Cardiac septum (tissue), 1 donor: ENCODE results near the gene GTF2H3. TPM values are rescaled to one million over a fixed set of nuclear protein-coding genes. Genes with fewer than 3 reads are reported as not detected.
A peak's percentile ranks its signal among the peaks of the same experiment; 100 is the strongest.

ENCODE experiments used
- DNase-seq: peaks from one replicate; pipeline ENCODE4 v3.0.0-alpha.2; 2020; ENCODE audit warnings: low spot score
- intact Hi-C: fragments of 100-400 bp; cut with DNase I; formaldehyde crosslinking; loops from one replicate; pipeline ENCODE4 v1.14.0; 2022
- total RNA-seq: library from RNA; stranded (reverse); fragmentation: NEBNext Ultra II Directional; extraction: Animal tissue kit (Norgen Biotek cat#: 25700); gene quantifications from one replicate; pipeline ENCODE4 v1.2.1, GENCODE V29; 2021
- donor health status: DM: no; HTN: no; CAD: no.

The GTF2H3 gene
- total RNA-seq, 1 donor from 2014 or later = 12.9 TPM

GRCh38 chr12:123634142-123634561 lies 523 bp downstream of the GTF2H3 start:
- intact Hi-C loops = loop anchor here (10.0 kb wide), 1 partner anchor 81 kb away; the partner anchor contains the start of gene ATP6V0A2
- no peak for DNase-seq

DNA sequence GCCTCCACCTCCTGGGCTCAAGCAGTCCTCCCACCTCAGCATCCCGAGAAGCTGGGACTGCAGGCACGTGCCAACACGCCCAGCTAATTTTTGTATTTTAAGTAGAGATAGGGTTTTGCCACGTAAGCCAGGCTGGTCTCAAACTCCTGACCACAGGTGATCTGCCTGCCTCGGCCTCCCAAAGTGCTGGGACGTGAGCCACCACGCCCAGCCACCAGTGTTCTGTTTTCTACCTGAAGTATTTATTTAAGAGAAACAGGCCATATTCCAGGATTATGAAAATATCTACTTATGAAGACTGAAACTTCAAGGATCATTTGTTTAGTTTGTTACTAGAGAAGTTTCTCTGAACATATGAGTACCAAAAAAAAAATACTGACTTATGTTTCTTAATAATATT lies 10.3 kb downstream of the GTF2H3 start:
- DNase-seq = no peak
- intact Hi-C loops = no loop called here

- no peak for DNase-seq
- intact Hi-C loops = no loop called here
Measured at GRCh38 chr12:123645380-123645779, 11.8 kb downstream of the GTF2H3 start.

DNA sequence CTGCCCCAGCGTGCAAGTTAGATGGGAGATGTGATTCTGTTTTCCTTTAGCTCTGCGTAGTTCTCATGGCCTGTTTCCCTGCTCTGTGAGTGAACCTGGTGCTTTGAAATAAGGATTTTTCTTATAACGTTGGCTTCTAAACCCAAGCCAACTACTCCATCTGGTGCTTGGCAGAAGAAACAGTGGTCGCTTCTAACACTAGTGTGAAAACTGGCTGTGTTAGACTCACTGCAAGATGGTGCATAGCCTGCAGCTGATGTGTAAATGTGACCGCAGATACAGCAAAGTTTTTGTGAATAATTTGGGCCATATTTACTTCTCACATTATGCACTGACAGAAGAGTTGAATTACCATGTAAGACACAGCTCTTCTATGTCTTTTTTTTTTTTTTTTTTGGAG lies 12.2 kb downstream of the GTF2H3 start:
- intact Hi-C loops = no loop called here
- DNase-seq = no peak

DNA sequence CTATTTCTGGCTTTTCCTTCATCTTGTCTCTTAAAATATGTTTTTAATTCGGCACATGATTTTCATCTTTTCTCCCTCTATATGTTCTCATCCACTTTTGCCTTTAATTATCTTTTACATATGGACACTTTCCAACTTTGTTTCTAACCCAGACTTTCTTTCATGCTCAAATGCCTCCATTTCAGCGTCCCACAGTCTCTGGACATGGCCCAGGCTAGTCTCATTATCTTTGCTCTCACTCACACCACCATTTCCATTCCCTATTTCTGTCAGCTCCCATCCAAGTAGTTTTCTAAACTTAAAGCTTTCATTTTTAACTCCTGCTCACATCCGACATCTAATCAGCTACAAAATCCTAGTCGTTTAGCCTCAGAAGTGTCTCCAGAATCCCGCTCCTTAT lies 14.8 kb downstream of the GTF2H3 start:
- intact Hi-C loops = no loop called here
- DNase-seq = no peak

- DNase-seq = no peak
- intact Hi-C loops = loop anchor here (10.0 kb wide), 1 partner anchor 331 kb away; no protein-coding TSS in a partner anchor
Measured at GRCh38 chr12:123654129-123654701, 20.6 kb downstream of the GTF2H3 start.

- intact Hi-C loops = loop anchor here (10.0 kb wide), 1 partner anchor 329 kb away; no protein-coding TSS in a partner anchor
- no peak for DNase-seq
Measured at GRCh38 chr12:123655420-123655819, 21.8 kb downstream of the GTF2H3 start.

- intact Hi-C loops = loop anchor here (10.0 kb wide), 1 partner anchor 328 kb away; no protein-coding TSS in a partner anchor
- no peak for DNase-seq
Measured at GRCh38 chr12:123656392-123656791, 22.8 kb downstream of the GTF2H3 start.

DNA sequence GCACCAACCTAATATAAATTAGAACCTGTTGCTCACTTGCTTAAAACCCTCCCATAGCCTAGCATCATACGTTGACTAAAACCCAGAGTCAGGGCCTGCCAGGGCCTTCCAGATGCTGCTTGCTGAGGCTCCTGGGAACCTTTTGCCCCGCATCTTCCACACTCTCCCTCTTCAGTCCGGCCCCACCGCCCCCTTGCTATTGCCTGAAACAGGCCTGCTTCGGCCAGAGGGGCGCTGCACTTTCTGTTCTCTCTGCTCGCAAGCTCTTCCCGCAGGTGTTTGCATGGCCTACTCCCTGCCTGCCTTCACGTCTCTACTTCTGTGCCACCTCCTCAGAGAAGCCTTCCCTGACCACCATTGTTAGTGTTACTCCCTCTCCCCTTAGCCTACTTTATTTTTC lies 23.6 kb downstream of the GTF2H3 start:
- DNase-seq = no peak
- intact Hi-C loops = loop anchor here (10.0 kb wide), 1 partner anchor 328 kb away; no protein-coding TSS in a partner anchor

DNA sequence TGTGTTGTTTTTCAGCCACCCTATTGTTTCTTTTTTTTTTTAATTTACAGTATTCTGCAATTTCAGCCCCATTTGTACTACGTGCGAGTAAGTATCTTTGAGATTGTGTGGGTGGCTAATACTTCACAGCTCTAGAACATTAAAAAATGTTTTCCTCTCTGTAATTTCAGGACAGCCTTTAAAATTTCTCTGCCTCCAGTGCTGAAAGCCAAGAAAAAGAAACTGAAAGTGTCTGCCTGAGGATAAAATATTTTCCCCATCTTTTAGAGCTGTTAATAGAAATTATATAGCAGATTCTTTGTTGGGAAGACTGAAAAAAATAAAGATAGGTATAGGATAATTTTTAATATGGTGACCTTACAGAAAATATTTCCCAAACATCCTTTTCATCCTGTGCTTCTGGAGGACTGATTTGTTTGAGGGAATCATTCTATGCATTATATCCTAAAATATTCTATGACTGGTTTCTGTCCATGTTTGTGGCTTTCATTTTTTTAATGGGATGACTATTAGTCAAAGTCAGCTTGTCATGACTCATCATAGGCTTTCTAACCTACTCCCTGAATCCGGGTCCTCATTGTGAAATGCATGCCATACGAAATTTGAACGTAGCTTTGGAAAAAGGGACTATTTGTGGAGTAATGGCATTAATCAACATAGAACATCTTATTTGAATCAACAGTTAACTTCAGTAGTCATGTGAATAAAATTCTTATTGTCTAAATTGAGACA lies 26.5 kb downstream of the GTF2H3 start:
- no peak for DNase-seq
- intact Hi-C loops = loop anchor here (10.0 kb wide), 1 partner anchor 325 kb away; no protein-coding TSS in a partner anchor

DNA sequence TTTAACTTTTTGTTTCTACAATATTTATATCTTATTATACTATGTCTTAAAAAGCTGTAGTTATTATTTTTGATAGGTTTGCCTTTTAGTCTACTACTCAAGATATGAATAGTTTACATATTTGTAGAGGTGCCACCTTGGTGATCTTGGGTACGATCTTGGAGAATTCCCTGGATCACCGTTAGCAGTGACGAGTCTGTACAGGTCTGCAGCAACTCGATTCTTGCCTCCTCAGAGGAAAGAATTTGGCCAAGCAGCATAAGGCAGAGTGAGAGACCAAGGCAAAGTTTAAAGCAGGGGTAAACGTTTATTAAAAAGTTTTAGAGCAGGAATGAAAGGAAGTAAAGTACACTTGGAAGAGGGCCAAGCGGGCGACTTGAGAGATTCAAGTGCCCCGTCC lies 34.1 kb downstream of the GTF2H3 start:
- intact Hi-C loops = no loop called here
- DNase-seq = no peak

- DNase-seq = peak; percentile 96
- intact Hi-C loops = no loop called here
Measured at GRCh38 chr12:123670882-123671728, 37.5 kb downstream of the GTF2H3 start, which contains the start of gene TCTN2. TSS of gene TCTN2 (plus strand) at chr12:123671113. CDS start at chr12:123671241, 128 bp downstream.

GRCh38 chr12:123671876-123672275 lies 38.2 kb downstream of the GTF2H3 start:
- intact Hi-C loops = no loop called here
- DNase-seq = no peak

DNA sequence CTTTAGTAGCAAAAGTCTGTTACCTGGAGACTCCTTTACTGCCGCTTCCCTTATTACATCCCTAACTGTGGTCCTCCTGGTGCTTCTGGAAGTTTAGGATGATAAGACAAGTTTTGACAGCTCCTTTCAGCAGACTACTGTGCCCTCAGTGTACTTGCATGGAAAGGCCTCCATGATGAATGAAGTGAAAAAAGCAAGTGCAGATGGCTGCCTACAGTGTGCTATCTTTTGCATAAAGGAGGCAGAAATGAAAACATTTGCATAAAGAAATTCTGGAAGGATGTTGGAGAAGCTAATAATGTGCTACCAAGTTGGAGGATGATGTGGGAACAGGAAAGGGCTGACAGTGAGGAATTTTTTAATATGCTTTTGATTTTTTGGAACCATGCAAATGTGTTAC lies 41.8 kb downstream of the GTF2H3 start:
- intact Hi-C loops = no loop called here
- no peak for DNase-seq

DNA sequence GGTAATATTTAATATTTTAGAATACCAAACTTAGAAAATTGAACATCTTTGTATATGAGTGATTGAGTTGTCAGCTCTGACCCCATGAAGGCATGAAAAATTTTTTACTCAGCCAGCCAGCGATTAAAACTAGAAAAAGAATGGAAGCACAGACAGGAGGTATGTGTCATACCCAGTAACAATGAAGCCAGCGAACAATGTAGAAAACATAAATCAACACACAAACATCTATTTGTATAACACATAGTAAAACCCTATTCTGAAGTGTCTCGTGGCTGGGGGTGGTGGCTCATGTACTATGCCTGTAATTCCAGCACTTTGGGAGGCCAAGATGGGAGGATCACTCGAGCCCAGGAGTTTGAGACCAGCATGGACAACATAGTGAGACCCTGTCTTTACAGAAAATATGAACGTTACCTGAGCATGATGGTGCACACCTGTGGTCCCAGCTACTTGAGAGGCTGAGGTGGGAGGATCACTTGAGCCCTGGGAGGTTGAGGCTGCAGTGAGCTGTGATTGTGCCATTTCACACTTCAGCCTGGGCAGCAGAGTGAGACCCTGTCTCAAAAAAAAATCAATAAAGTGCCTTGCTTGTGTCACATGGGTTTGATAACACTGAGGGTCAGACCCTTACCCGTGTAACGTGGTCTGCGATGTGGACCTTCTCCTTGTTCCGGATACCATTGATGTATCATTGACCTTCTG lies 43.1 kb downstream of the GTF2H3 start:
- no peak for DNase-seq
- intact Hi-C loops = no loop called here

DNA sequence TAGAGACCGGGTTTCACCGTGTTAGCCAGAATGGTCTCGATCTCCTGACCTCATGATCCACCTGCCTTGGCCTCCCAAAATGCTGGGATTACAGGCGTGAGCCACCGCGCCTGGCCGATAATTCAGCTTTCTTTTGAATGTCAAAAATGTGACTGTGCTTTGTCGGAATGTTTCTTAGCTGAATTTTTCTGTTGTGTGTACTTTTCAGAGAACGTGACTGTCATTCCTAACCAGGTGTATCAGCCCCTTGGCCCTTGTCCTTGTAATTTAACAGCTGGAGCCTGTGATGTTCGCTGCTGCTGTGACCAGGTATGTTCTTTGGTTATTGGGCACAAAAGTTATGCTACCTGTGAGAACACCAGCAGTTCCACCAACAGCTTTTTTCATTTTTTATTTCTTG lies 45.4 kb downstream of the GTF2H3 start:
- no peak for DNase-seq
- intact Hi-C loops = no loop called here

- intact Hi-C loops = no loop called here
- no peak for DNase-seq
Measured at GRCh38 chr12:123681605-123682004, 48.0 kb downstream of the GTF2H3 start.

GRCh38 chr12:123683964-123684363 lies 50.3 kb downstream of the GTF2H3 start:
- intact Hi-C loops = no loop called here
- DNase-seq = no peak

GRCh38 chr12:123686636-123687190 lies 53.1 kb downstream of the GTF2H3 start:
- DNase-seq = no peak
- intact Hi-C loops = no loop called here
